Adipocyte (in vitro differentiated cells): ENCODE data around the gene TLE6.
A peak's percentile ranks its signal among the peaks of the same experiment; 100 is the strongest.
"Not testable (repeated sequence)": the region's sequence is repeated elsewhere in the genome, so short reads cannot be mapped to it uniquely, and the experiment has no call there.

Experiments
- DNase-seq: peaks from one replicate; pipeline ENCODE4 v3.0.0-alpha.2; 2015; ENCODE audit warnings: low read depth
- H3K27me3 ChIP-seq: replicated peaks from 2 replicates; pipeline ENCODE4 v1.7.0; 2013; ENCODE audit warnings: mild to moderate bottlenecking, low read length, moderate library complexity; ENCODE audit not compliant: control insufficient read depth, insufficient read depth
- H3K36me3 ChIP-seq: 2 replicates; pipeline ENCODE4 v1.7.0; 2013; ENCODE audit warnings: low read length, mild to moderate bottlenecking, moderate library complexity; ENCODE audit not compliant: control insufficient read depth, insufficient read depth, severe bottlenecking
- H3K4me1 ChIP-seq: 2 replicates; pipeline ENCODE4 v1.7.0; 2013; ENCODE audit warnings: mild to moderate bottlenecking, low read length, moderate library complexity; ENCODE audit not compliant: control insufficient read depth, insufficient read depth
- H3K4me3 ChIP-seq: 2 replicates; pipeline ENCODE4 v1.7.0; 2013; ENCODE audit warnings: mild to moderate bottlenecking, low read length, moderate library complexity
- H3K9ac ChIP-seq: 2 replicates; pipeline ENCODE4 v1.7.0; 2013; ENCODE audit warnings: mild to moderate bottlenecking, low read length, moderate library complexity
- H3K9me3 ChIP-seq: 2 replicates; pipeline ENCODE4 v1.7.0; 2013; ENCODE audit warnings: mild to moderate bottlenecking, low read length, moderate library complexity; ENCODE audit not compliant: control insufficient read depth

The TLE6 gene

GRCh38 chr19:3033595-3034405 is 56.4 kb downstream of the TLE6 start:
- Histone ChIP-seq H3K4me1 (peaks cover 11% of the 10 kb centered on the region), H3K36me3 (no peaks in the 10 kb centered on the region), H3K4me3 (no peak overlapping the region), H3K9me3 (no peaks in the 10 kb centered on the region), H3K9ac (no peak overlapping the region), H3K27me3 (peaks cover 15% of the 10 kb centered on the region)
- no peak for DNase-seq

- H3K4me3 ChIP-seq, result no peak overlapping the region
- no peaks in the 10 kb centered on the region for H3K36me3 ChIP-seq
- no peaks in the 10 kb centered on the region for H3K9me3 ChIP-seq
- H3K27me3 ChIP-seq, result peaks cover 15% of the 10 kb centered on the region
- H3K4me1 ChIP-seq, result peaks cover 11% of the 10 kb centered on the region
- DNase-seq, result no peak
- peak overlapping the region; percentile 84 for H3K9ac ChIP-seq
These were observed 57.0 kb downstream of the TLE6 start for GRCh38 chr19:3034406-3034655.

GRCh38 chr19:3034656-3035541 is 57.5 kb downstream of the TLE6 start:
- H3K4me1 ChIP-seq, result peaks cover 11% of the 10 kb centered on the region
- H3K9ac ChIP-seq, result peak overlapping the region; percentile 84
- DNase-seq, result peak; percentile 41
- H3K36me3 ChIP-seq, result no peaks in the 10 kb centered on the region
- peaks cover 11% of the 10 kb centered on the region for H3K27me3 ChIP-seq
- H3K4me3 ChIP-seq, result peak overlapping the region; percentile 80
- no peaks in the 10 kb centered on the region for H3K9me3 ChIP-seq

GRCh38 chr19:3035542-3036118 is 58.3 kb downstream of the TLE6 start:
- peaks cover 4% of the 10 kb centered on the region for H3K27me3 ChIP-seq

GRCh38 chr19:3036119-3036976 is 59.0 kb downstream of the TLE6 start:
- H3K9me3 ChIP-seq, result no peaks in the 10 kb centered on the region
- peak; percentile 97 for DNase-seq
- H3K27me3 ChIP-seq, result peaks cover 4% of the 10 kb centered on the region
- H3K4me1 ChIP-seq, result peaks cover 11% of the 10 kb centered on the region
- H3K4me3 ChIP-seq, result peak overlapping the region; percentile 80
- peak overlapping the region; percentile 51 for H3K9ac ChIP-seq
- no peaks in the 10 kb centered on the region for H3K36me3 ChIP-seq

More at GRCh38 chr19:3035542-3036118, 58.3 kb downstream of the TLE6 start:
- Histone ChIP-seq H3K36me3 (no peaks in the 10 kb centered on the region), H3K9me3 (no peaks in the 10 kb centered on the region), H3K9ac (peak overlapping the region; percentile 84), H3K4me1 (peaks cover 11% of the 10 kb centered on the region), H3K4me3 (peak overlapping the region; percentile 80)
- DNase-seq, result peak; percentile 100

- DNase-seq, H3K4me3 ChIP-seq, H3K27me3 ChIP-seq: not testable (repeated sequence)
These were observed 59.7 kb downstream of the TLE6 start for GRCh38 chr19:3036977-3037544.

GRCh38 chr19:3038214-3038613 is 60.9 kb downstream of the TLE6 start:
- Histone ChIP-seq H3K36me3 (no peaks in the 10 kb centered on the region), H3K4me3 (no peak overlapping the region), H3K27me3 (peaks cover 4% of the 10 kb centered on the region), H3K9ac (no peak overlapping the region), H3K9me3 (no peaks in the 10 kb centered on the region), H3K4me1 (peaks cover 11% of the 10 kb centered on the region)
- no peak for DNase-seq

More at GRCh38 chr19:3036977-3037544, 59.7 kb downstream of the TLE6 start:
- not testable (repeated sequence) for H3K36me3 ChIP-seq, H3K9me3 ChIP-seq, H3K9ac ChIP-seq
- H3K4me1 ChIP-seq, result peaks cover 11% of the 10 kb centered on the region

GRCh38 chr19:3039125-3039524 is 61.8 kb downstream of the TLE6 start:
- Histone ChIP-seq H3K9me3 (no peaks in the 10 kb centered on the region), H3K4me1 (peaks cover 11% of the 10 kb centered on the region), H3K4me3 (no peak overlapping the region), H3K27me3 (no peaks in the 10 kb centered on the region), H3K36me3 (no peaks in the 10 kb centered on the region), H3K9ac (no peak overlapping the region)
- DNase-seq, result no peak

- H3K4me3 ChIP-seq, result no peak overlapping the region
- H3K36me3 ChIP-seq, result no peaks in the 10 kb centered on the region
- no peaks in the 10 kb centered on the region for H3K9me3 ChIP-seq
- no peak overlapping the region for H3K9ac ChIP-seq
- no peaks in the 10 kb centered on the region for H3K27me3 ChIP-seq
- no peak for DNase-seq
- H3K4me1 ChIP-seq, result peaks cover 7% of the 10 kb centered on the region
These were observed 62.3 kb downstream of the TLE6 start for GRCh38 chr19:3039641-3040077.

- Histone ChIP-seq H3K9me3 (no peaks in the 10 kb centered on the region), H3K36me3 (no peaks in the 10 kb centered on the region), H3K4me3 (no peak overlapping the region), H3K9ac (no peak overlapping the region), H3K27me3 (no peaks in the 10 kb centered on the region), H3K4me1 (no peaks in the 10 kb centered on the region)
- DNase-seq, result no peak
These were observed 64.0 kb downstream of the TLE6 start for GRCh38 chr19:3041327-3041726.
